SKM-1 treated with dmso at 0.1 percent for 144 hours (cell line): ENCODE measurements around the gene PCA3.

ENCODE experiments used
- DNase-seq: peaks from one replicate; lab custom pipeline; 2025; ENCODE audit not compliant: unreplicated experiment; lab: John Stamatoyannopoulos, UW

Gene PCA3

DNA sequence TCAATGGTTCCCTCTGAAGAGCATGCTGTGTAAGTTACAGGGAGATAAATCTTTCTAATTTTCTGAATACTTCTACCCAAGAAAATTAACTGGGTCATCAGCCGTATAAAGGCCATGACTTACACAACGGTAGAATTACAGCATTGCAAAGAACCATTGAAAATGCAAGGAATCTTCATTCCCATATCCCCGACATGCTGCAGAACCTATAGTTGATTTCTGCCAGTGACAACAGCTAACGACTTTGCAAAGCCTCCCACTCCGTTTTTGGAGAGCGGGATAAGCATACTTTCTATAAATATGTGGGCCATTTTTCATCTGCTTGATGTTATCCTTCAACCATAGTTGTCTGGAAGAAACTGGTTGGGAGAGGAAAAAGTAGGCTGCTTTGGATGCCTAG, 56.2 kb downstream of the PCA3 start:
- DNase-seq: no peak

DNA sequence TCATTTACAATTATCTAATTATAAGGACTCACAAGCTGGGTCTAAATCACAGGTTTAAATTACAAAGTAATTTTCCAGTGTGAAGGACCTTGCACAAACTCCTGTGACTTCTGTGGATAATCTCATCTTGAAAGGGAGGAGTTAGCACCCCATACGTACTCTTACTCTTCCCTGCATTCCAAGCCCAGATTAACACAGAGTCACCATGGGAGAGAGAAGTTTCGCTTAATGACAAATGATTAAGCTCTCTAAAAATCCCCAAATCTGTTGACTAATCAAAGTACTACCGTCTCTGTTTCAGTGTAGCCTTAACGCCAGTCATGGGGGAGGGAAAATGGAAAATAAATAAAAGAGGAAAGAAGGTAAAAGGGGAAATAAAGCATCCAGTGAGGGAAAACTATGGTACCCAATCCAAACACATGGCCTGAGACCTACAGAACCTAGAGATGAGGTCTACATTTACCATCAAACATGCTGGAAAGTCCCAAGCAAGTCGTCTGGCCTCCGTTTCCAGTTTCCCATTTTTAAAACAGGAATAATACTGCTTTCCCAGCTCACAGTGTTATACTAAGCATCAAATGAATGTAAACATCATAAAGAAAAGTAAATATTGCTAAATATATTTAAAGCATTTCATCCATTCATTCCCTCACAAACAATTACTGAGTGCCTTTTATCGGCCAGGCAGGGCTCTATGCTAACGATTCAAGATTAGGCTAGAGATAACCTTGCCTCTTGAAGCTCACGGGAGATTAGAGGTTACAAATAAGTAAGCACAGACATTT, 63.2 kb downstream of the PCA3 start:
- no peak for DNase-seq

DNA sequence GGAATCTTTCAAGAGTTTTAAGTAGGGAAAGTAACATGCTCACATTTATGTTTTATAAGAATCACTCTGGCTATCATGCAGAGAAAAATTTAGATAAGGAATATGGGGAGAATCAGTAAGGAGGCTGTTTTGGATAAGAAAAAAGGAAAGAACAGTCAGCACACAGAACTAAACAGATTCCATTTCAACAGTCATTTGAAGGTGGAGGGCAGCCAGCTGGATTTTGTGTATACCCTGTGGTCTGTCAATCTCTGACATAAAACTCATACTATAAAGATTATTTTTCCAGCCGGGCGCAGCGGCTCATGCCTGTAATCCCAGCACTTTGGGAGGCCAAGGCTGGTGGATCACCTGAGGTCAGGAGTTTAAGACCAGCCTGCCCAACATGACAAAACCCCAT, 64.2 kb downstream of the PCA3 start:
- DNase-seq: no peak

DNA sequence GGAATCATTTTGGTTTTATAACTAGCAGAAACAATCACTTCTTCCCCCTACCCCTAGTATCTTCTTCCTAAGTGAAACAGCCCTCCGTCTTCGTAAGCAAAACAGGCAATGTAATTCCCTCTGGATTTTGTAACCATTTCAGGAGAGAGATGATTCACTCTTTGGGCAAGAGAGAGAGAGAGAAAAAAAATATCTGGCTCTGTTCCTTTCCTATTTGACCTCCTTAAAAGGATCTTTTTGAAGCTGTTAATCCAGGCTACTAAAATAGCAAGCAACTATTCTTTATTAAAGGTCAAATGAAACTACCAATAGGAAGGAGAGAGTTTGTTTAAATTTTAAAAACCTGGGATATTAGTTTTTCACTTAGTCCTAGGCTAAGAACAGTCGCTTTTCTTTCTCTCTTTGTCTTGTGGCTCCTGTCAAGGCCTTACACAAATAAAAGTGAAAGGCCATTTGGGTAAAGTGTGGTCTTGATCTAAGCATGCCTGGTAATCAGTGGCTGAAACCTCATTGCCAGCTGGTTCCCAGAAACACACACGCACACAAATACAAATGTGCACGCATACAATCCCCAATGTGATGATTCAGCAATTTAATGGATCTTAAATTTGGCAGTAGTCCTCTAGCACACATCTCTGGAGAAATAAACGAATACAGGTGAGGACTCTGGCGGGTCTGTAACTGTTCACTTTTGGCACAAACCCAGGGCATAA, 71.5 kb downstream of the PCA3 start:
- no peak for DNase-seq
